Urinary bladder (tissue), 4 donors: Measurements from ENCODE around the gene RNASEH2B. TPM values are rescaled to one million over a fixed set of nuclear protein-coding genes. Genes with fewer than 3 reads are reported as not detected.

Experiments
- DNase-seq: peaks from one replicate; pipeline ENCODE4 v3.0.0-alpha.2; 2015; ENCODE audit errors: extremely low spot score
- H3K27ac ChIP-seq: one replicate; pipeline ENCODE4 v1.5.1; 2013; ENCODE audit warnings: low read depth, mild to moderate bottlenecking, moderate library complexity
- H3K36me3 ChIP-seq: one replicate; pipeline ENCODE4 v1.6.1; 2013; ENCODE audit warnings: mild to moderate bottlenecking, moderate library complexity; ENCODE audit not compliant: insufficient read depth
- H3K4me1 ChIP-seq: one replicate; pipeline ENCODE4 v1.6.1; 2013; ENCODE audit warnings: mild to moderate bottlenecking, moderate library complexity; ENCODE audit not compliant: insufficient read depth
- H3K4me3 ChIP-seq: one replicate; pipeline ENCODE4 v1.5.1; 2013; ENCODE audit warnings: low read depth, low read length
- WGBS: extraction: QIAGEN DNeasy Blood & Tissue Kit; methylation state at CpG from one replicate; pipeline ENCODE4 v1.1.7; 2013; 5-methylcytosine and 5-hydroxymethylcytosine counted together
- polyA plus RNA-seq: library from polyadenylated mRNA; stranded (reverse); fragments of 200-250 nt; gene quantifications from one replicate; pipeline ENCODE4 v1.2.3, GENCODE V29; 2013
- total RNA-seq: library from RNA; depleted of rRNA; stranded (reverse); fragments of >200 nt; gene quantifications from one replicate; pipeline ENCODE4 v1.2.3, GENCODE V29; 2014
- donor health status: healthy with polysubstance abuse.
- donor health status: healthy.

RNASEH2B gene
- total and polyA plus RNA-seq, 2 donors = 36.3 to 154 TPM

- Histone ChIP-seq H3K27ac (no peak overlapping the region), H3K36me3 (no peaks in the 10 kb centered on the region), H3K4me3 (no peak overlapping the region), H3K4me1 (no peaks in the 10 kb centered on the region)
- DNase-seq = no peak
- WGBS = 96% methylated on average over 3 of the region's 3 CpGs
Observed at GRCh38 chr13:50974268-50974667, 64.7 kb downstream of the RNASEH2B start.

GRCh38 chr13:50979187-50979586 is 69.6 kb downstream of the RNASEH2B start:
- Histone ChIP-seq H3K27ac (no peak overlapping the region), H3K4me3 (no peak overlapping the region), H3K4me1 (no peaks in the 10 kb centered on the region), H3K36me3 (no peaks in the 10 kb centered on the region)
- no peak for DNase-seq

GRCh38 chr13:50981686-50982085 is 72.1 kb downstream of the RNASEH2B start:
- no peaks in the 10 kb centered on the region for H3K36me3 ChIP-seq
- 91% methylated on average over 4 of the region's 4 CpGs for WGBS
- H3K27ac ChIP-seq = no peak overlapping the region
- DNase-seq = no peak
- H3K4me3 ChIP-seq = no peak overlapping the region
- H3K4me1 ChIP-seq = no peaks in the 10 kb centered on the region

GRCh38 chr13:50989476-50989875 is 79.9 kb downstream of the RNASEH2B start:
- 31% methylated on average over 6 of the region's 6 CpGs for WGBS
- no peaks in the 10 kb centered on the region for H3K4me1 ChIP-seq
- H3K27ac ChIP-seq = no peak overlapping the region
- H3K4me3 ChIP-seq = no peak overlapping the region
- H3K36me3 ChIP-seq = no peaks in the 10 kb centered on the region
- DNase-seq = no peak

- H3K4me3 ChIP-seq = no peak overlapping the region
- no peak for DNase-seq
- no peaks in the 10 kb centered on the region for H3K4me1 ChIP-seq
- no peaks in the 10 kb centered on the region for H3K36me3 ChIP-seq
- 78% methylated on average over 11 of the region's 11 CpGs for WGBS
- H3K27ac ChIP-seq = no peak overlapping the region
Observed at GRCh38 chr13:50990065-50990817, 80.7 kb downstream of the RNASEH2B start.

GRCh38 chr13:50990818-50991506 is 81.4 kb downstream of the RNASEH2B start:
- WGBS = 43% methylated on average over 22 of the region's 22 CpGs
- no peaks in the 10 kb centered on the region for H3K4me1 ChIP-seq

GRCh38 chr13:50991579-50992521 is 82.3 kb downstream of the RNASEH2B start:
- Histone ChIP-seq H3K36me3 (no peaks in the 10 kb centered on the region), H3K4me1 (no peaks in the 10 kb centered on the region), H3K4me3 (no peak overlapping the region), H3K27ac (no peak overlapping the region)
- WGBS = 73% methylated on average over 6 of the region's 6 CpGs
- no peak for DNase-seq

More at GRCh38 chr13:50990818-50991506, 81.4 kb downstream of the RNASEH2B start:
- Histone ChIP-seq H3K36me3 (no peaks in the 10 kb centered on the region), H3K27ac (no peak overlapping the region), H3K4me3 (no peak overlapping the region)
- no peak for DNase-seq

GRCh38 chr13:50993371-50993770 is 83.8 kb downstream of the RNASEH2B start:
- no peaks in the 10 kb centered on the region for H3K4me1 ChIP-seq
- WGBS = 81% methylated on average over 2 of the region's 2 CpGs

GRCh38 chr13:50993934-50994333 is 84.3 kb downstream of the RNASEH2B start:
- no peak for DNase-seq
- H3K36me3 ChIP-seq = no peaks in the 10 kb centered on the region
- no peak overlapping the region for H3K27ac ChIP-seq
- no peak overlapping the region for H3K4me3 ChIP-seq
- H3K4me1 ChIP-seq = no peaks in the 10 kb centered on the region
- 32% methylated on average over 3 of the region's 3 CpGs for WGBS

More at GRCh38 chr13:50993371-50993770, 83.8 kb downstream of the RNASEH2B start:
- no peak for DNase-seq
- Histone ChIP-seq H3K4me3 (no peak overlapping the region), H3K36me3 (no peaks in the 10 kb centered on the region), H3K27ac (no peak overlapping the region)

GRCh38 chr13:50994651-50995050 is 85.1 kb downstream of the RNASEH2B start:
- 91% methylated on average over 9 of the region's 9 CpGs for WGBS
- Histone ChIP-seq H3K4me3 (no peak overlapping the region), H3K27ac (no peak overlapping the region), H3K36me3 (no peaks in the 10 kb centered on the region), H3K4me1 (no peaks in the 10 kb centered on the region)
- DNase-seq = no peak

- WGBS = 86% methylated on average over 4 of the region's 4 CpGs
- peaks cover under 1% of the 10 kb centered on the region for H3K4me1 ChIP-seq
- no peaks in the 10 kb centered on the region for H3K36me3 ChIP-seq
Observed at GRCh38 chr13:50995854-50996253, 86.3 kb downstream of the RNASEH2B start.

GRCh38 chr13:50998326-50998725 is 88.7 kb downstream of the RNASEH2B start:
- peaks cover 3% of the 10 kb centered on the region for H3K4me1 ChIP-seq
- no peak overlapping the region for H3K27ac ChIP-seq
- H3K36me3 ChIP-seq = no peaks in the 10 kb centered on the region
- no peak overlapping the region for H3K4me3 ChIP-seq
- WGBS = 82% methylated on average over 3 of the region's 3 CpGs
- no peak for DNase-seq

More at GRCh38 chr13:50995854-50996253, 86.3 kb downstream of the RNASEH2B start:
- no peak overlapping the region for H3K27ac ChIP-seq
- H3K4me3 ChIP-seq = no peak overlapping the region
- peak; percentile 43 for DNase-seq

GRCh38 chr13:50999641-51000040 is 90.0 kb downstream of the RNASEH2B start:
- peaks cover 3% of the 10 kb centered on the region for H3K4me1 ChIP-seq
- no peak overlapping the region for H3K27ac ChIP-seq
- H3K4me3 ChIP-seq = no peak overlapping the region
- no peak for DNase-seq
- no peaks in the 10 kb centered on the region for H3K36me3 ChIP-seq
- WGBS = 92% methylated on average over 7 of the region's 7 CpGs
